NCI-H128 (cell line): ENCODE measurements around the gene KRTAP12-3.
"Not testable (repeated sequence)": the region's sequence is repeated elsewhere in the genome, so short reads cannot be mapped to it uniquely, and the experiment has no call there.

Source experiments
- DNase-seq: peaks from one replicate; lab custom pipeline; 2025; ENCODE audit not compliant: unreplicated experiment; lab: John Stamatoyannopoulos, UW

Gene KRTAP12-3

DNA sequence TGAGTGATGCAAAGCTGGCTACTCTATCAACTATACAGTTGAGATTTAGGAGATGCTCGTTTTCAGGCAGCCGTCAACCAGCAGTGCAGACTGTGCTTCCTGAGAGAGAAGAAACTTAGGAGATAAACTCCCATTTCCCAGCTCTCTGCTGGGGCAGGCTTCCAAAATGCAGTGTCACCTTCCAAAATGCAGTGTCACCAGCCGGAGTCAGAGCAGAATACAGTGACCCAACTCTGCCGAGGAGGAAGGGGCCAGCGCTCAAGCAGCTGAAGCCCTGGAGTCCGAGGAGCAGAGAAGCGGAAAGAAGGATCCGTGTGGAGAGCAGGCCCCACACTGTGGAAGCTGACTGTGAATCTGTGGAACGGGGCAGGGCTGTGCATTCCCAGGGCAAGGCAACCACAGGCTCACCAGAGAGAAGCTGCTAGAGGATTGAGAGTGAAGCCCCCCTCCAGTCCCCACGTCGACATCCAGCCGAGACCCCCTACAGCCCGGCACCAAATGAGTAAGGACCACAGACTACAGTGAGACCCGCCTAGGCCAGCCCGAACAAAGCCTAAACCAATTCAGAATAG, 24.9 kb downstream of the KRTAP12-3 start:
- DNase-seq = no peak

DNA sequence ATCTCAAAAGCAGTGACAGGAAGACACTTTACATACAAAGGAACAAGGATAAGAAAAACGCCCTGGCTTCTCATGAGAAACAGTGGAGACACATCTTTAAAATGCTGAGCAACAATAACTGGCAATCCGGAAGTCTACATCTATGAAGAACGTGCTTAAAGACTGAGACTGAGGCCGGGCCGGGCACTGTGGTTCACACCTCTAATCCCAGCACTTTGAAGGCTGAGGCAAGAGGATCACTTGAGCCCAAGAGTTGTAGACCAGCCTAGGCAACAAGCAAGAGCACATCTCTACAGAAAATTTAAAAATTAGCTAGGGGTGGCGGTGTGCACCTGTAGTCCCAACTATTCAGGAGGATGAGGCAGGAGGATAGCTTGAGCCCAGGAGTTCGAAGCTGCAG, 26.3 kb downstream of the KRTAP12-3 start:
- DNase-seq = no peak

DNA sequence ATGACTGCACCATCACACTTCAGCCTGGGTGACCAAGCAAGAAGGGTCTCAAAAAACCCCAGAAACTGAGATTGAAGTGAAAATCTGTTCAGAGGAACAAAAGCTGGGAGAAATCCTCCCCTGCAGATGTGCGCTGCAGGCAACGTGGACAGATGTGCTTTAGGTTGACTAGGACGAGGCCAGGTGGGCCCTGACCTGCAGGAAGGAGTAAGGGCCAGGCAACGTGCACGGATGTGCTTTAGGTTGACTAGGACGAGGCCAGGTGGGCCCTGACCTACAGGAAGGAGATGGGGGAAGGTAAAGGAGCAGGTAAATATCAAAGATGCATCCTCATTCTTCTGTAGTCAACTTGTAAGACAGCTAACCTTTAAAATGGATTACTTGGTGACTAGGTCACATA, 26.8 kb downstream of the KRTAP12-3 start:
- DNase-seq = no peak

DNA sequence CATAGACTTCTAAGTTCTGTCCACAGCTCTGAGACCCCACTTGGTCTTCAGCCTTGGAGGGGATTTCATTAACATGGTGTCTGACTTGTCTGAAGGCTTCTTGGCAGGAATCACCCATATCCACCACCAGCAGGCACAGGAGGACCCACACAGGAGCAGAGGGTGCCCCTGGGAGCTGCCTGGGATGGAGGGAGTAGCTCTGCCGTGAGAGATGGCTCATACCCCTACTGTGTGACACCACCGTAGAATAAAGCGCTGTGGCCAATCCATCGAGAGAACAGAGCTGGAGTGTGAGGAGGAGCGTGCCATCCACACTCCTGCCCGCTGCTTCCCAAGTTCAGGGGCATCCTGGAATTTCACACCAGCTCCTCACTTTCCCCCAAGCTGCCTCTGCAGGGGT, 27.3 kb downstream of the KRTAP12-3 start:
- not testable (repeated sequence) for DNase-seq

GRCh38 chr21:44686000-44686781, 28.5 kb downstream of the KRTAP12-3 start:
- DNase-seq = no peak

GRCh38 chr21:44686843-44687561, 29.3 kb downstream of the KRTAP12-3 start:
- peak; percentile 5 for DNase-seq

- DNase-seq = peak; percentile 34
Observed at GRCh38 chr21:44687671-44688070, 29.9 kb downstream of the KRTAP12-3 start.

GRCh38 chr21:44689740-44690139, 32.0 kb downstream of the KRTAP12-3 start:
- not testable (repeated sequence) for DNase-seq

- DNase-seq = no peak
Observed at GRCh38 chr21:44691686-44692085, 34.0 kb downstream of the KRTAP12-3 start.

- no peak for DNase-seq
Observed at GRCh38 chr21:44692798-44693512, 35.2 kb downstream of the KRTAP12-3 start.

DNA sequence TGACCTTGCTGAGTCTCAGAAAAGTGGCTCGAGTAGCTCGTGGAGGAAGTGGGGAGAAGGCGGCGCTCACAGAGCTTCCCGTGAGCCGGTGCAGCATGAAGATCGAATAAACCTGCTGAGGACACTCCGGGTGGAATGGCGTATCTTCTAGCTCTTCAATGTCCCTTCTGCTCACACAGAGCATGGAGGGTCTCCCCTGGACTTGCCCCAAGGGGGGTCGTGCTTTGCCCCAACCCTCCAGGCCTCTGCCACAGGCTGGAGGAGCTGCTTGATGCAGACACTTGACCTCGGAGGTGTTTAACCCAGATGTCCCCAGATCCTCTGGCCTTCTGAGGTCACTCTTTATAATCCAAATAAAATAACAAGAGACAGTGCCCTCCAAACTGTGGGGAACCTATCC, 37.0 kb downstream of the KRTAP12-3 start:
- no peak for DNase-seq

DNA sequence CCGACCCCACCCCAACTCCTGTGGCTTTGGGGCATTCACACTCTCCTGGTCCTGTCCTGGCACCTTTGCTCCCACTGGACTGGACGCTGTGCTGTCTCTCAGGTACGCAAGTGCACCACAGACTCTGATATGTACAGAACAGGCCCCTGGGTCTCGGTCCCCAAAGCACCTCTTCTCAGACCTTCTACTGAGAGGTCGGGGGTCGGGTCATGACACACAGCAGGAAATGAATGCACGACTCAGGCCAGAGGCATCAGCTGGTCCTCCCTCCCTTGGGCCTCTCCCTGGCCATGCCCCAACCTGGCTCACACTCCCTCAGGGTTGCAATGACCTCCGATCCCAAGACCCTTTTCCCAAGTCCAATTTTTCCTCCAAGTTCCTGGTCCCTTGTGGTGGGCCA, 37.5 kb downstream of the KRTAP12-3 start:
- no peak for DNase-seq

- DNase-seq = no peak
Observed at GRCh38 chr21:44695641-44696040, 37.9 kb downstream of the KRTAP12-3 start.

GRCh38 chr21:44696572-44696971, 38.8 kb downstream of the KRTAP12-3 start:
- no peak for DNase-seq

- not testable (repeated sequence) for DNase-seq
Observed at GRCh38 chr21:44697172-44697810, 39.6 kb downstream of the KRTAP12-3 start, which contains the start of gene KRTAP10-12. KRTAP10-12 (plus strand) TSS chr21:44697172; CDS start chr21:44697202, 30 bp downstream.

DNA sequence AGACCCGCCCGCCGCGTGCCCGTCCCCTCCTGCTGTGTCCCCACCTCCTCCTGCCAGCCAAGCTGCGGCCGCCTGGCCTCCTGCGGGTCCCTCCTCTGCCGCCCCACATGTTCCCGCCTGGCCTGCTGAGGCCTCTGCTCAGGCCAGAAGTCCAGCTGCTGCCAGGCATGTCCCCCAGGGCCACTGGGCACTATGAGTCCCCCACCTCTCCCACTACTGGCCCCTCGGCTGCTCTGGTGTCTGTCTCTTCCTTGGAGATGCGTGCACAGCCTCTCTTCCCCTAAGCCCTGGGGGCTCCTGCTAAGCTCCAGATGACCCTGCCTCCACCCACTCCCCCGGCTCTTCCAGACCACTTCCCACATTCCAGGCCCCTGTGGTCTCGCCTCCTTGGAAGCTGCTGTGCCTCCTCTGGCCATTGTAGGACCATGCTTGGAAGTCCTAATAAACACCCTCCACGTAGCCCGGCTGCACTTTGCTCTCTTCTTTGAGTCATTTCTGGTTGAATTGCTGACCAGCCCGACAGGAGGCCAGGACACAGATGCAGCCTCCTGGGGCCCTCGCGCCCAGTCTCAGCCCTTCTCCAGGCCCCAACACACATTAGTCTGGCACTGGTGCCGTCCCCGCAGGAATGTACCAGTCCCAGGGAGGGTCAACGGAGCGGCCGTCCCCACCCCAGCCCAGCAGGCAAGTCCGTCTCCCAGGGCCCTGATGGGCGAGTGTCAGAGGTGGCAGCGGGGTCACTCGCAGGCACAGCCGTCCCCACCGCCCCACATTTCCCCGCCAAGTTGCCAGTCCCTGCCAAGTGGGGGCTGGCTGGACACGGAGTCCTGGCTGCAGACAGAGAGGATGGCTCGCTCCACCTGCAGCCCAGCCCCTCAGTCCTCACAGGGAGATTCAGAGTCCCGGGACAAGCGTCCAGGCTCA, 40.3 kb downstream of the KRTAP12-3 start:
- DNase-seq = no peak

DNA sequence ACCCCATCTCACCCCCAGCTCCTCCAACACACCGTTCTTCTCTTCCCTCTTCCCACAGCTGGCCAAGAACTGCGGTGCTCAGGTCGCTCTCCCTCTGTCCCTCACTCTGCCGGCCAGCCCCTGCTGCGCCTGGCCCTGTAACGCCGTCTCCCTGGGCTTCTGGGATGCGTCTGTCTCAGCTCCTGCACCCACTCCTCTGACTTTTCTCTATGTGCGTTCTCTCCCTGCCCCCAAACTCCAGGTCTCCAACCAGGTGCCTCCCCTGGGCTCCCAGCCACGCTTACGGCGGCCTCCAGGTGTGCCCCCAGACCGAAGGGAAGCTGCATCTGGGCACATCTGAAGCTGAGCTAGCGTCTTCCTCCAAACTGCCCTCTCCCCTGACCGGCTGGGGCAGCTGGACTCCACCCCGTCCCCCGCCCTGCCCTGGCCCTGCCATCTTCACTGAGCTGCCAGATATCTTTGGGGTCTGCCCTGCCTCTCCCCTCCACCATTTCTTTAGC, 41.8 kb downstream of the KRTAP12-3 start:
- no peak for DNase-seq

- no peak for DNase-seq
Observed at GRCh38 chr21:44700101-44701022, 42.6 kb downstream of the KRTAP12-3 start.

GRCh38 chr21:44701023-44701400, 43.3 kb downstream of the KRTAP12-3 start:
- DNase-seq = no peak
